Measurements from ENCODE around the gene GAA. TPM values are rescaled to one million over a fixed set of nuclear protein-coding genes. Genes with fewer than 3 reads are reported as not detected.

GAA gene
- total and polyA plus RNA-seq, 2 donors = 30.4 to 56.4 TPM

DNA sequence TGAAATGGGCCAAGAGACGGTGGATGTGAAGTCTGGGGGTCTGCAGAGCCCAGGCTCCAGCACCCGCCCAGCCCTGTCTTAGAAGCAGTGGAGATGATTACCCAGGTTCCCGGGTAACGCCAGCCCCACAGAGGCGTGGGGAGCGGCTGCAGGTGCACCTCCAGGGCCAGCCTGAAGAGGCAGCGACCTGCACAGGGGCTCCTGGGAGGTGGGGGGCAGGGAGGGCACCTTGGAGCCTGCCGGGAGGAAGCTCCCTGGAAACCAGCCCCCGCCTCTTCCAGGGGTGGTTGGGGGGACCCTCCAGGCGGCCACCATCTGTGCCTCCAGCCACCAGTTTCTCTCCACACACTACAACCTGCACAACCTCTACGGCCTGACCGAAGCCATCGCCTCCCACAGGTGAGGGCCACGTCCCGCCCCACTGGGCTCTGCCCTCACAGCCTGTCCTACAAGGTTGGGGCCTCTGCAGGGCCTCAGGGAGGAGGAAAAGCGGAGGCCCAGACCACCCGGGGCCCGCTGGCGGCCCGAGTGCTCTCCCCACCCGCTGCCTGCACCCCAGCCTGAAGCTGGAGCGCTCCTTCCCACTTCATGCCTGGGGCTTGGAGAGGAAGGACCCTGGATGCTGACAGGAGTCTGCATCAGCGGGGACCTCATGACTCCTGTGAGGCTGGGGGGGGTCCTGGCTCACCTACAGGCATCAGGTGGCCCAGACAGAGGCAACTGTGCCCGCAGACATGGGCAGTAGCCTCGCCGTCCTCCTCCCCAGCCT lies 10.5 kb downstream of the GAA start:
- no peaks in the 10 kb centered on the region for H3K36me3 ChIP-seq (ENCODE audit: control insufficient read depth in 2 of 2, insufficient read depth in 2 of 2, low read length in 1 of 2)
- peaks cover 0 to 4% of the 10 kb centered on the region in 2 donors for H3K4me1 ChIP-seq (ENCODE audit: control insufficient read depth in 2 of 2, insufficient read depth in 2 of 2, low read length in 2 of 2)
- H3K27ac ChIP-seq (ENCODE audit: low read depth in 1 of 2, low read length in 1 of 2) = no peak overlapping the region
- H3K9me3 ChIP-seq (ENCODE audit: control insufficient read depth in 2 of 2, insufficient read depth in 1 of 2, low read length in 1 of 2) = no peaks in the 10 kb centered on the region
- WGBS = 93% methylated on average over 26 of the region's 26 CpGs
- no peaks in the 10 kb centered on the region for H3K27me3 ChIP-seq (ENCODE audit: control insufficient read depth in 2 of 2, insufficient read depth in 1 of 2, low read length in 1 of 2)
- no peak for DNase-seq (ENCODE audit: low read depth in 6 of 9, low spot score in 9 of 9)
- H3K4me3 ChIP-seq (ENCODE audit: low read length in 2 of 2) = no peak overlapping the region

DNA sequence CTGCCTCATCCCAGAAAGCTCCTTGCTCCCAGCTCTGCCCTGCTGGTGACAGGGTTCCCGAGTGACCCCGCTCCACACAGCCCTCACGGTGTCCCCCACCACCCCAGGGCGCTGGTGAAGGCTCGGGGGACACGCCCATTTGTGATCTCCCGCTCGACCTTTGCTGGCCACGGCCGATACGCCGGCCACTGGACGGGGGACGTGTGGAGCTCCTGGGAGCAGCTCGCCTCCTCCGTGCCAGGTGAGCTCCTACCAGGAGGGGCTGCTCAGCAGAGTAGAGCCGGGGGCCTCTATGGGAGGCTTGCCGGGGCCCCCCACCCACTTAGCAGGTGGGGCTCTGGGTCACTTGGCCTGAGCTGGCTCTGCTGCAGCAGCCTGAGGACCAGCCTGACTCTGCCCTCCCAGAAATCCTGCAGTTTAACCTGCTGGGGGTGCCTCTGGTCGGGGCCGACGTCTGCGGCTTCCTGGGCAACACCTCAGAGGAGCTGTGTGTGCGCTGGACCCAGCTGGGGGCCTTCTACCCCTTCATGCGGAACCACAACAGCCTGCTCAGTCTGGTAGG lies 11.2 kb downstream of the GAA start:
- 97% methylated on average over 24 of the region's 24 CpGs for WGBS
- Histone ChIP-seq H3K27me3 (ENCODE audit: control insufficient read depth in 2 of 2, insufficient read depth in 1 of 2, low read length in 1 of 2) (no peaks in the 10 kb centered on the region), H3K27ac (ENCODE audit: low read depth in 1 of 2, low read length in 1 of 2) (no peak overlapping the region), H3K9me3 (ENCODE audit: control insufficient read depth in 2 of 2, insufficient read depth in 1 of 2, low read length in 1 of 2) (no peaks in the 10 kb centered on the region), H3K36me3 (ENCODE audit: control insufficient read depth in 2 of 2, insufficient read depth in 2 of 2, low read length in 1 of 2) (no peaks in the 10 kb centered on the region), H3K4me3 (ENCODE audit: low read length in 2 of 2) (no peak overlapping the region), H3K4me1 (ENCODE audit: control insufficient read depth in 2 of 2, insufficient read depth in 2 of 2, low read length in 2 of 2) (peaks cover 0 to 4% of the 10 kb centered on the region in 2 donors)
- DNase-seq (ENCODE audit: low read depth in 6 of 9, low spot score in 9 of 9) = no peak

DNA sequence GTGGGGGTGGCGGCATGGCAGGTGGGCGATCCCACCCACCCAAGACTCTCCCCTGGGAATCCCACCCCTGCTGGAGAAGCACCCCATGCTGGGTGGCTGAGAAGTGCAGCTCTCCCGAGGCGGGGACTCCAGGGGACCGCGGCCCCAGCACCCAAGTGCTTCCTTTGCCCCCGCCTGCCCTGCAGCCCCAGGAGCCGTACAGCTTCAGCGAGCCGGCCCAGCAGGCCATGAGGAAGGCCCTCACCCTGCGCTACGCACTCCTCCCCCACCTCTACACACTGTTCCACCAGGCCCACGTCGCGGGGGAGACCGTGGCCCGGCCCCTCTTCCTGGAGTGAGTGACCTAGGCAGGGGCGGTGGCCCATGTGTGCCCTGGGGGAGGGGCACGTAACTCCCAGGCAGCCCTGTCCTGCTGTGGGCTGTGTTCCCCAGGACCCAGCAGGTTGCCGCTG lies 11.7 kb downstream of the GAA start:
- 94% methylated on average over 20 of the region's 20 CpGs for WGBS
- Histone ChIP-seq H3K27me3 (ENCODE audit: control insufficient read depth in 2 of 2, insufficient read depth in 1 of 2, low read length in 1 of 2) (no peaks in the 10 kb centered on the region), H3K27ac (ENCODE audit: low read depth in 1 of 2, low read length in 1 of 2) (no peak overlapping the region), H3K36me3 (ENCODE audit: control insufficient read depth in 2 of 2, insufficient read depth in 2 of 2, low read length in 1 of 2) (no peaks in the 10 kb centered on the region), H3K4me1 (ENCODE audit: control insufficient read depth in 2 of 2, insufficient read depth in 2 of 2, low read length in 2 of 2) (peaks cover 0 to 4% of the 10 kb centered on the region in 2 donors), H3K4me3 (ENCODE audit: low read length in 2 of 2) (no peak overlapping the region), H3K9me3 (ENCODE audit: control insufficient read depth in 2 of 2, insufficient read depth in 1 of 2, low read length in 1 of 2) (no peaks in the 10 kb centered on the region)
- no peak for DNase-seq (ENCODE audit: low read depth in 6 of 9, low spot score in 9 of 9)

DNA sequence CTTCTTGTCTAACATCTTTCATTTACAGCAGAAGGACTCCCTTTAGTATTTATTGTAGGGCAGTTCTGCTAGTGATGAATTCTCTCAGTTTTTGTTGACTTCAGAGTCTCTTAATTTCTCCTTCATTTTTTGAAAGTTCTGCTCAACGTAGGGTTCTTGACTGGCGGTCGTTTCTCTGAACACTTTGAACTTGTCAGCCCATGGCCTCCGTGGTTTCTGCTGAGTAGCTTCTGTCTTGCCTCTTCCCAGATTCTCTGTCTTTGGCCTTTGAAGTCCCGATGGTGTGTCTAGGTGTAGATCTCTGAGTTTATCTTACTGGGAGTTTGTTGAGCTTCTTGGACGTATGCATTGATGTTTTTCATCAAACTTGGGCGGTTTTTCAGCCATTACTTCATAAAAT lies 13.4 kb downstream of the GAA start:
- no peak for DNase-seq (ENCODE audit: low read depth in 6 of 9, low spot score in 9 of 9)
- H3K36me3 ChIP-seq (ENCODE audit: control insufficient read depth in 2 of 2, insufficient read depth in 2 of 2, low read length in 1 of 2) = no peaks in the 10 kb centered on the region
- WGBS = 43% methylated on average over 7 of the region's 7 CpGs
- no peaks in the 10 kb centered on the region for H3K4me1 ChIP-seq (ENCODE audit: control insufficient read depth in 2 of 2, insufficient read depth in 2 of 2, low read length in 2 of 2)
- no peaks in the 10 kb centered on the region for H3K27me3 ChIP-seq (ENCODE audit: control insufficient read depth in 2 of 2, insufficient read depth in 1 of 2, low read length in 1 of 2)
- no peak overlapping the region for H3K4me3 ChIP-seq (ENCODE audit: low read length in 2 of 2)
- H3K27ac ChIP-seq (ENCODE audit: low read depth in 1 of 2, low read length in 1 of 2) = no peak overlapping the region
- no peaks in the 10 kb centered on the region for H3K9me3 ChIP-seq (ENCODE audit: control insufficient read depth in 2 of 2, insufficient read depth in 1 of 2, low read length in 1 of 2)

DNA sequence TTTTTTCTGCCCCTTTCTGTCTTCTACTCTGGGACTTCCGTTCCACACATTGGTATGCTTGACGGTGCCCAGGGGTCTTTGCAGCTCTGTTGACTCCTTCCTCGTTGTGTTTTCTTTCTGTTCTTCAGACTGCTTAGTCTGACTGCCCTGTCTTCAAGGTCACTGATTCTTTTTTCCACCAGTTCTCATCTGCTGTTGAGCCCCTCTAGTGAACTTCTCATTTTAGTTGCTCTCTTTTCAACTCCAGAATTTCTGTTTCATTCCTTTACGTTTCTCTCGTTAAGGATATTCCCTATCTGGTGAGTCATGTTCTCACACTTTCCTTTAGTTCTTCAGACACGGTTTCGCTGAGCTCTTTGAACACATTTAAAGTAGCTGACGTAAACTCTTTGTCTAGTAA lies 13.8 kb downstream of the GAA start:
- Histone ChIP-seq H3K27me3 (ENCODE audit: control insufficient read depth in 2 of 2, insufficient read depth in 1 of 2, low read length in 1 of 2) (no peaks in the 10 kb centered on the region), H3K4me1 (ENCODE audit: control insufficient read depth in 2 of 2, insufficient read depth in 2 of 2, low read length in 2 of 2) (no peaks in the 10 kb centered on the region), H3K9me3 (ENCODE audit: control insufficient read depth in 2 of 2, insufficient read depth in 1 of 2, low read length in 1 of 2) (no peaks in the 10 kb centered on the region), H3K4me3 (ENCODE audit: low read length in 2 of 2) (no peak overlapping the region), H3K27ac (ENCODE audit: low read depth in 1 of 2, low read length in 1 of 2) (no peak overlapping the region), H3K36me3 (ENCODE audit: control insufficient read depth in 2 of 2, insufficient read depth in 2 of 2, low read length in 1 of 2) (no peaks in the 10 kb centered on the region)
- WGBS = 96% methylated on average over 8 of the region's 8 CpGs
- DNase-seq (ENCODE audit: low read depth in 6 of 9, low spot score in 9 of 9) = no peak

DNA sequence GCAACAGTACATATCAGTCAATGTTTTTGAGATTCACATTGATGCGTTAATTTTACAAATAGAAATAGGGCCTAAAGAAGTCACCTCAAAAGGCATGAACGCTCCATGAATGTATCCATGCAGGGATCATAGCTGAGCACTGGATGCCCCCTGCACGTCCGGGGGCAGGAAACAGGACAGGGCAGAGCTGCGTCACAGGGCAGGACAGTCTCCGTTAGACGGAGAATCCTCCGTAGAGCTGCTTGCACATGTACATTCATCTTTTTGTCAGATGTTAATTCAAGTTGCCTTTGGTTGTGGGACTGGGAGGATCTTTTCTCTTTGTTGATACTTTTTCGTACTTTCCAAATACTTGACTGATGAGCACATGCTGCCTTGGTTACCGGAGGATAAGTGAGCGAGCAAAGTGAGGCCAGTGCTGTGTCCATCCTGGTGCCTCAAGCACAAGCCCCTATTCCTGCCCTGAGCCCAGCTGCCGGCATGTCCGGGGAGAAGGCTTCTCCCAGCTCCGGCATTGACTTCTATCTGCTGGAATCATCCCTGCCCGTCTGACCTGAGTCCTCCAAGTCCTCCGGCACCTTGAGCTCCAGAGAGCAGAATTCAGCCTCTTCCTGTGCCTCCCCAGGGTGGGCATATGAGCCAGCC lies 15.0 kb downstream of the GAA start:
- WGBS = 97% methylated on average over 16 of the region's 16 CpGs
- DNase-seq (ENCODE audit: low read depth in 6 of 9, low spot score in 9 of 9) = no peak
- Histone ChIP-seq H3K4me3 (ENCODE audit: low read length in 2 of 2) (no peak overlapping the region), H3K4me1 (ENCODE audit: control insufficient read depth in 2 of 2, insufficient read depth in 2 of 2, low read length in 2 of 2) (no peaks in the 10 kb centered on the region), H3K27me3 (ENCODE audit: control insufficient read depth in 2 of 2, insufficient read depth in 1 of 2, low read length in 1 of 2) (no peaks in the 10 kb centered on the region), H3K9me3 (ENCODE audit: control insufficient read depth in 2 of 2, insufficient read depth in 1 of 2, low read length in 1 of 2) (no peaks in the 10 kb centered on the region), H3K27ac (ENCODE audit: low read depth in 1 of 2, low read length in 1 of 2) (no peak overlapping the region), H3K36me3 (ENCODE audit: control insufficient read depth in 2 of 2, insufficient read depth in 2 of 2, low read length in 1 of 2) (no peaks in the 10 kb centered on the region)

DNA sequence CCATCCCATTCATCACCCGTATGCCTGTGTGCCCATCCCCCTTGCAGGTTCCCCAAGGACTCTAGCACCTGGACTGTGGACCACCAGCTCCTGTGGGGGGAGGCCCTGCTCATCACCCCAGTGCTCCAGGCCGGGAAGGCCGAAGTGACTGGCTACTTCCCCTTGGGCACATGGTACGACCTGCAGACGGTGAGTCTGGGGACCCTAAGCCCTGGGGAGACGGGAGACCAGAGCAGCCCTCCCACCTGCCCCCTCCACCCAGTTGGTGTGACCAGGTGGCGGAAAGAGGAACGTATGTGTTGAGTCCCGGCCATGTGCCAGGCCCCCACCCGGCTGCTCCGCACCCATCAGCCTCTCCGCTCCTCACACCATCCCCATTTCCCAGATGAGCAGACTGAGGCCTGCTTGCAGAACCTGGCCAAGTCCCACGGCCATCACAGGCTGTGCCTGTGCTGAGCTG lies 15.6 kb downstream of the GAA start:
- no peak for DNase-seq (ENCODE audit: low read depth in 6 of 9, low spot score in 9 of 9)
- Histone ChIP-seq H3K4me3 (ENCODE audit: low read length in 2 of 2) (no peak overlapping the region), H3K27me3 (ENCODE audit: control insufficient read depth in 2 of 2, insufficient read depth in 1 of 2, low read length in 1 of 2) (no peaks in the 10 kb centered on the region), H3K4me1 (ENCODE audit: control insufficient read depth in 2 of 2, insufficient read depth in 2 of 2, low read length in 2 of 2) (no peaks in the 10 kb centered on the region), H3K36me3 (ENCODE audit: control insufficient read depth in 2 of 2, insufficient read depth in 2 of 2, low read length in 1 of 2) (no peaks in the 10 kb centered on the region), H3K27ac (ENCODE audit: low read depth in 1 of 2, low read length in 1 of 2) (no peak overlapping the region), H3K9me3 (ENCODE audit: control insufficient read depth in 2 of 2, insufficient read depth in 1 of 2, low read length in 1 of 2) (no peaks in the 10 kb centered on the region)
- 97% methylated on average over 13 of the region's 13 CpGs for WGBS

DNA sequence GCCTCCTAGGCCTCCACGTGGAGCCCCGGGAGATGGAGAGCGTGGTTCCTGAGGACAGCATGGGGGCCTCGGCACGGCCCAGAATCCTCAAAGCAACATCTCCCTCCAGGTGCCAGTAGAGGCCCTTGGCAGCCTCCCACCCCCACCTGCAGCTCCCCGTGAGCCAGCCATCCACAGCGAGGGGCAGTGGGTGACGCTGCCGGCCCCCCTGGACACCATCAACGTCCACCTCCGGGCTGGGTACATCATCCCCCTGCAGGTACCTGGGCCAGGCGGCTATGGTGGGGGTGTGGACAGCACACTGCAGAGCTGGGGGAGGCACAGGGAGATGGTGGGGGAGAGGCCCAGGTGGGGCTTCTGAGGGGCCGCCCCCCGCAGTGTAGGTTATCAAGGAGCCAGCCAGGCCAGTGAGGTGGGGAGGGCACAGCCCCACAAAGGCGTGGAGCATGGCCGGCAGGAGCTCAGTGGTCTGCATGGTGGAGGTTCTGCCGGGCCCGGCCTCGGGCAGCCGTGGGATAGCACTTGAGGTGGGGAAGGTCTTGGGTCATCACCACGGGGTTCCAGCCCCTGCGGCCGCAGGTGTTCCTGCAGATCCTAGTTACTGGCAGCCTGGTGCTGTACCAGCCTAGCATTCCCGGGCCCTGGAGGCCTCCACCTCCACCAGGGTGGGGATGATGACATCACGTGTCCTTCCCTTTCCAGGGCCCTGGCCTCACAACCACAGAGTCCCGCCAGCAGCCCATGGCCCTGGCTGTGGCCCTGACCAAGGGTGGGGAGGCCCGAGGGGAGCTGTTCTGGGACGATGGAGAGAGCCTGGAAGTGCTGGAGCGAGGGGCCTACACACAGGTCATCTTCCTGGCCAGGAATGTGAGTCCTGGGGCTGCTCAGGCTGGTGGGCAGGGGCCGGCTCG lies 16.4 kb downstream of the GAA start:
- DNase-seq (ENCODE audit: low read depth in 6 of 9, low spot score in 9 of 9) = no peak
- H3K27ac ChIP-seq (ENCODE audit: low read depth in 1 of 2, low read length in 1 of 2) = no peak overlapping the region
- 97% methylated on average over 31 of the region's 31 CpGs for WGBS

More for the DNA sequence above, 16.4 kb downstream of the GAA start:
- Histone ChIP-seq H3K27me3 (ENCODE audit: control insufficient read depth in 2 of 2, insufficient read depth in 1 of 2, low read length in 1 of 2) (no peaks in the 10 kb centered on the region), H3K36me3 (ENCODE audit: control insufficient read depth in 2 of 2, insufficient read depth in 2 of 2, low read length in 1 of 2) (no peaks in the 10 kb centered on the region), H3K4me1 (ENCODE audit: control insufficient read depth in 2 of 2, insufficient read depth in 2 of 2, low read length in 2 of 2) (no peaks in the 10 kb centered on the region), H3K4me3 (ENCODE audit: low read length in 2 of 2) (no peak overlapping the region), H3K9me3 (ENCODE audit: control insufficient read depth in 2 of 2, insufficient read depth in 1 of 2, low read length in 1 of 2) (no peaks in the 10 kb centered on the region)

Data from thymus (tissue), 11 donors.